ENCODE measurements around the gene MYH15.
"Not testable (repeated sequence)": the region's sequence is repeated elsewhere in the genome, so short reads cannot be mapped to it uniquely, and the experiment has no call there.

Gene MYH15

GRCh38 chr3:108394563-108394962 lies 115.8 kb downstream of the MYH15 start:
- no peaks in the 10 kb centered on the region for H3K9me3 Mint-ChIP-seq
- H3K4me3 Mint-ChIP-seq, result peak overlapping the region in 1 of 2 donors; percentile 36
- peaks cover 0 to 7% of the 10 kb centered on the region in 2 donors for H3K4me1 Mint-ChIP-seq (ENCODE audit: low read depth in 2 of 2)
- peak; percentile 89 for ATAC-seq (replicated peaks)
- peak in 2 of 3 experiments; percentile 4 to 5 for DNase-seq
- H3K36me3 Mint-ChIP-seq (ENCODE audit: insufficient read depth), result no peaks in the 10 kb centered on the region
- H3K27me3 Mint-ChIP-seq, result peaks cover 5 to 12% of the 10 kb centered on the region in 2 donors
- peak overlapping the region in 1 of 2 donors; percentile 24 for H3K27ac Mint-ChIP-seq

- no peaks in the 10 kb centered on the region for H3K36me3 Mint-ChIP-seq (ENCODE audit: insufficient read depth)
- H3K4me3 Mint-ChIP-seq, result no peak overlapping the region
- peaks cover 5 to 12% of the 10 kb centered on the region in 2 donors for H3K27me3 Mint-ChIP-seq
- peaks cover 0 to 9% of the 10 kb centered on the region in 2 donors for H3K4me1 Mint-ChIP-seq (ENCODE audit: low read depth in 2 of 2)
- no peak for ATAC-seq (replicated peaks)
- H3K9me3 Mint-ChIP-seq, result no peaks in the 10 kb centered on the region
- peak overlapping the region in 1 of 2 donors; percentile 24 for H3K27ac Mint-ChIP-seq
- DNase-seq, result no peak
Observed at GRCh38 chr3:108394016-108394415, 116.4 kb downstream of the MYH15 start.

GRCh38 chr3:108393128-108393900 lies 117.1 kb downstream of the MYH15 start:
- Mint-ChIP-seq H3K9me3 (no peaks in the 10 kb centered on the region), H3K4me1 (ENCODE audit: low read depth in 2 of 2) (peaks cover 5 to 16% of the 10 kb centered on the region in 2 donors), H3K27ac (no peak overlapping the region), H3K4me3 (no peak overlapping the region), H3K27me3 (peaks cover 5 to 12% of the 10 kb centered on the region in 2 donors), H3K36me3 (ENCODE audit: insufficient read depth) (no peaks in the 10 kb centered on the region)
- no peak for DNase-seq
- ATAC-seq (replicated peaks), result no peak

- no peak for ATAC-seq (replicated peaks)
- Mint-ChIP-seq H3K4me1 (ENCODE audit: low read depth in 2 of 2) (peaks cover 5 to 18% of the 10 kb centered on the region in 2 donors), H3K27ac (peak overlapping the region in 1 of 2 donors; percentile 6), H3K36me3 (ENCODE audit: insufficient read depth) (no peaks in the 10 kb centered on the region), H3K27me3 (peaks cover under 1 to 5% of the 10 kb centered on the region in 2 donors), H3K9me3 (no peaks in the 10 kb centered on the region), H3K4me3 (no peak overlapping the region)
- DNase-seq, result no peak
Observed at GRCh38 chr3:108391917-108392593, 118.3 kb downstream of the MYH15 start.

- ATAC-seq (replicated peaks), result peak; percentile 41
- H3K4me3 Mint-ChIP-seq, result no peak overlapping the region
- H3K27me3 Mint-ChIP-seq, result peaks cover 0 to 5% of the 10 kb centered on the region in 2 donors
- DNase-seq, result no peak
- no peak overlapping the region for H3K27ac Mint-ChIP-seq
- H3K36me3 Mint-ChIP-seq (ENCODE audit: insufficient read depth), result no peaks in the 10 kb centered on the region
- H3K4me1 Mint-ChIP-seq (ENCODE audit: low read depth in 2 of 2), result peaks cover 5 to 13% of the 10 kb centered on the region in 2 donors
- no peaks in the 10 kb centered on the region for H3K9me3 Mint-ChIP-seq
Observed at GRCh38 chr3:108389372-108389771, 121.0 kb downstream of the MYH15 start.

- DNase-seq (no peak), ATAC-seq (replicated peaks) (peak; percentile 73)
- Mint-ChIP-seq H3K4me1 (ENCODE audit: low read depth in 2 of 2) (peaks cover 5 to 13% of the 10 kb centered on the region in 2 donors), H3K27ac (peak overlapping the region; percentile 5 to 83), H3K4me3 (peak overlapping the region; percentile 52 to 68), H3K27me3 (peaks cover 0 to 5% of the 10 kb centered on the region in 2 donors), H3K36me3 (ENCODE audit: insufficient read depth) (no peaks in the 10 kb centered on the region), H3K9me3 (no peaks in the 10 kb centered on the region)
Observed at GRCh38 chr3:108388136-108389132, 122.0 kb downstream of the MYH15 start.

GRCh38 chr3:108387063-108387462 lies 123.3 kb downstream of the MYH15 start:
- peaks cover 5 to 13% of the 10 kb centered on the region in 2 donors for H3K4me1 Mint-ChIP-seq (ENCODE audit: low read depth in 2 of 2)
- DNase-seq (no peak), ATAC-seq (replicated peaks) (no peak)
- no peak overlapping the region for H3K4me3 Mint-ChIP-seq
- no peaks in the 10 kb centered on the region for H3K36me3 Mint-ChIP-seq (ENCODE audit: insufficient read depth)
- H3K27me3 Mint-ChIP-seq, result peaks cover 0 to 4% of the 10 kb centered on the region in 2 donors
- no peak overlapping the region for H3K27ac Mint-ChIP-seq
- no peaks in the 10 kb centered on the region for H3K9me3 Mint-ChIP-seq

- DNase-seq, result no peak
- H3K4me1 Mint-ChIP-seq (ENCODE audit: low read depth in 2 of 2), result peaks cover 0 to 4% of the 10 kb centered on the region in 2 donors
- H3K27ac Mint-ChIP-seq, result no peak overlapping the region
- H3K4me3 Mint-ChIP-seq, result no peak overlapping the region
- no peak for ATAC-seq (replicated peaks)
- H3K36me3 Mint-ChIP-seq (ENCODE audit: insufficient read depth), result no peaks in the 10 kb centered on the region
- no peaks in the 10 kb centered on the region for H3K27me3 Mint-ChIP-seq
- no peaks in the 10 kb centered on the region for H3K9me3 Mint-ChIP-seq
Observed at GRCh38 chr3:108383306-108383705, 127.1 kb downstream of the MYH15 start.

- DNase-seq (no peak), ATAC-seq (replicated peaks) (no peak)
- no peak overlapping the region for H3K4me3 Mint-ChIP-seq
- H3K27ac Mint-ChIP-seq, result no peak overlapping the region
- no peaks in the 10 kb centered on the region for H3K4me1 Mint-ChIP-seq (ENCODE audit: low read depth in 2 of 2)
- no peaks in the 10 kb centered on the region for H3K27me3 Mint-ChIP-seq
- H3K9me3 Mint-ChIP-seq, result no peaks in the 10 kb centered on the region
- no peaks in the 10 kb centered on the region for H3K36me3 Mint-ChIP-seq (ENCODE audit: insufficient read depth)
Observed at GRCh38 chr3:108381529-108382140, 128.8 kb downstream of the MYH15 start.

GRCh38 chr3:108380128-108380795 lies 130.1 kb downstream of the MYH15 start:
- H3K4me3 Mint-ChIP-seq, result no peak overlapping the region
- H3K4me1 Mint-ChIP-seq (ENCODE audit: low read depth in 2 of 2), result no peaks in the 10 kb centered on the region
- no peak overlapping the region for H3K27ac Mint-ChIP-seq
- H3K9me3 Mint-ChIP-seq, result no peaks in the 10 kb centered on the region
- DNase-seq (no peak), ATAC-seq (replicated peaks) (no peak)
- H3K27me3 Mint-ChIP-seq, result no peaks in the 10 kb centered on the region
- no peaks in the 10 kb centered on the region for H3K36me3 Mint-ChIP-seq (ENCODE audit: insufficient read depth)

- not testable (repeated sequence) for H3K4me3 Mint-ChIP-seq; H3K36me3 Mint-ChIP-seq (ENCODE audit: insufficient read depth); H3K9me3 Mint-ChIP-seq; H3K27ac Mint-ChIP-seq; ATAC-seq (replicated peaks); H3K27me3 Mint-ChIP-seq; DNase-seq; H3K4me1 Mint-ChIP-seq (ENCODE audit: low read depth in 2 of 2)
Observed at GRCh38 chr3:108378952-108379342, 131.4 kb downstream of the MYH15 start.

- Mint-ChIP-seq H3K9me3 (no peaks in the 10 kb centered on the region), H3K4me3 (no peak overlapping the region), H3K27ac (no peak overlapping the region)
Observed at GRCh38 chr3:108378153-108378951, 132.0 kb downstream of the MYH15 start.

More at GRCh38 chr3:108378153-108378951, 132.0 kb downstream of the MYH15 start:
- no peak for ATAC-seq (replicated peaks)
- Mint-ChIP-seq H3K36me3 (ENCODE audit: insufficient read depth) (no peaks in the 10 kb centered on the region), H3K27me3 (no peaks in the 10 kb centered on the region), H3K4me1 (ENCODE audit: low read depth in 2 of 2) (no peaks in the 10 kb centered on the region)
- DNase-seq, result no peak

All from effector memory CD8-positive, alpha-beta T cell (primary cell).